ENCODE results near the gene PLBD2. TPM values are rescaled to one million over a fixed set of nuclear protein-coding genes. Genes with fewer than 3 reads are reported as not detected.

PLBD2 gene
- total and polyA plus RNA-seq, 4 donors: 12.1 to 31.2 (median 19.6) TPM

GRCh38 chr12:113397497-113398197 is 39.3 kb downstream of the PLBD2 start:
- DNase-seq (ENCODE audit: low spot score): no peak
- Histone ChIP-seq H3K4me1 (ENCODE audit: control insufficient read depth in 4 of 4, insufficient read depth in 4 of 4, low read length in 3 of 4) (peaks cover 0 to 8% (median 3%) of the 10 kb centered on the region in 4 donors), H3K27ac (ENCODE audit: low read depth in 1 of 2, low read length in 2 of 2) (no peak overlapping the region), H3K9me3 (ENCODE audit: control insufficient read depth in 4 of 4, low read length in 3 of 4) (no peaks in the 10 kb centered on the region), H3K4me3 (ENCODE audit: low read depth in 1 of 3, low read length in 3 of 3) (no peak overlapping the region), H3K36me3 (ENCODE audit: control insufficient read depth in 4 of 4, insufficient read depth in 3 of 4, low read depth in 1 of 4, low read length in 3 of 4) (peaks cover 0 to 47% (median 27%) of the 10 kb centered on the region in 4 donors), H3K9ac (ENCODE audit: low read depth in 1 of 2, low read length in 2 of 2) (no peak overlapping the region), H3K27me3 (ENCODE audit: control insufficient read depth in 4 of 4, insufficient read depth in 4 of 4, low read length in 3 of 4) (no peaks in the 10 kb centered on the region)
- WGBS: 81% methylated on average over 10 of the region's 10 CpGs
- TF ChIP-seq NR2F2 (IDR thresholded peaks at IDR 0.05) (no peak), FOXA1 (IDR thresholded peaks at IDR 0.05) (peak; percentile 22), SP1 (IDR thresholded peaks at IDR 0.05) (no peak), HNF4A (conservative IDR thresholded peaks at IDR 0.05) (peak in 1 of 2 donors; percentile 24), EGR1 (IDR thresholded peaks at IDR 0.05; ENCODE audit: low read depth in 2 of 2) (no peak), FOXA2 (IDR thresholded peaks at IDR 0.05) (no peak), RAD21 (IDR thresholded peaks at IDR 0.05) (no peak), MAX (IDR thresholded peaks at IDR 0.05) (no peak), RXRA (IDR thresholded peaks at IDR 0.05) (no peak), JUND (IDR thresholded peaks at IDR 0.05) (peak in 1 of 2 donors; percentile 40), ATF3 (IDR thresholded peaks at IDR 0.05) (no peak), YY1 (IDR thresholded peaks at IDR 0.05) (no peak)
- TF ChIP-seq, protein P1, sequence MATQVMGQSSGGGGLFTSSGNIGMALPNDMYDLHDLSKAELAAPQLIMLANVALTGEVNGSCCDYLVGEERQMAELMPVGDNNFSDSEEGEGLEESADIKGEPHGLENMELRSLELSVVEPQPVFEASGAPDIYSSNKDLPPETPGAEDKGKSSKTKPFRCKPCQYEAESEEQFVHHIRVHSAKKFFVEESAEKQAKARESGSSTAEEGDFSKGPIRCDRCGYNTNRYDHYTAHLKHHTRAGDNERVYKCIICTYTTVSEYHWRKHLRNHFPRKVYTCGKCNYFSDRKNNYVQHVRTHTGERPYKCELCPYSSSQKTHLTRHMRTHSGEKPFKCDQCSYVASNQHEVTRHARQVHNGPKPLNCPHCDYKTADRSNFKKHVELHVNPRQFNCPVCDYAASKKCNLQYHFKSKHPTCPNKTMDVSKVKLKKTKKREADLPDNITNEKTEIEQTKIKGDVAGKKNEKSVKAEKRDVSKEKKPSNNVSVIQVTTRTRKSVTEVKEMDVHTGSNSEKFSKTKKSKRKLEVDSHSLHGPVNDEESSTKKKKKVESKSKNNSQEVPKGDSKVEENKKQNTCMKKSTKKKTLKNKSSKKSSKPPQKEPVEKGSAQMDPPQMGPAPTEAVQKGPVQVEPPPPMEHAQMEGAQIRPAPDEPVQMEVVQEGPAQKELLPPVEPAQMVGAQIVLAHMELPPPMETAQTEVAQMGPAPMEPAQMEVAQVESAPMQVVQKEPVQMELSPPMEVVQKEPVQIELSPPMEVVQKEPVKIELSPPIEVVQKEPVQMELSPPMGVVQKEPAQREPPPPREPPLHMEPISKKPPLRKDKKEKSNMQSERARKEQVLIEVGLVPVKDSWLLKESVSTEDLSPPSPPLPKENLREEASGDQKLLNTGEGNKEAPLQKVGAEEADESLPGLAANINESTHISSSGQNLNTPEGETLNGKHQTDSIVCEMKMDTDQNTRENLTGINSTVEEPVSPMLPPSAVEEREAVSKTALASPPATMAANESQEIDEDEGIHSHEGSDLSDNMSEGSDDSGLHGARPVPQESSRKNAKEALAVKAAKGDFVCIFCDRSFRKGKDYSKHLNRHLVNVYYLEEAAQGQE (IDR thresholded peaks at IDR 0.05): peak; percentile 37
- TF ChIP-seq, protein P2, sequence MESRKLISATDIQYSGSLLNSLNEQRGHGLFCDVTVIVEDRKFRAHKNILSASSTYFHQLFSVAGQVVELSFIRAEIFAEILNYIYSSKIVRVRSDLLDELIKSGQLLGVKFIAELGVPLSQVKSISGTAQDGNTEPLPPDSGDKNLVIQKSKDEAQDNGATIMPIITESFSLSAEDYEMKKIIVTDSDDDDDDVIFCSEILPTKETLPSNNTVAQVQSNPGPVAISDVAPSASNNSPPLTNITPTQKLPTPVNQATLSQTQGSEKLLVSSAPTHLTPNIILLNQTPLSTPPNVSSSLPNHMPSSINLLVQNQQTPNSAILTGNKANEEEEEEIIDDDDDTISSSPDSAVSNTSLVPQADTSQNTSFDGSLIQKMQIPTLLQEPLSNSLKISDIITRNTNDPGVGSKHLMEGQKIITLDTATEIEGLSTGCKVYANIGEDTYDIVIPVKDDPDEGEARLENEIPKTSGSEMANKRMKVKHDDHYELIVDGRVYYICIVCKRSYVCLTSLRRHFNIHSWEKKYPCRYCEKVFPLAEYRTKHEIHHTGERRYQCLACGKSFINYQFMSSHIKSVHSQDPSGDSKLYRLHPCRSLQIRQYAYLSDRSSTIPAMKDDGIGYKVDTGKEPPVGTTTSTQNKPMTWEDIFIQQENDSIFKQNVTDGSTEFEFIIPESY (IDR thresholded peaks at IDR 0.05): peak; percentile 36

DNA sequence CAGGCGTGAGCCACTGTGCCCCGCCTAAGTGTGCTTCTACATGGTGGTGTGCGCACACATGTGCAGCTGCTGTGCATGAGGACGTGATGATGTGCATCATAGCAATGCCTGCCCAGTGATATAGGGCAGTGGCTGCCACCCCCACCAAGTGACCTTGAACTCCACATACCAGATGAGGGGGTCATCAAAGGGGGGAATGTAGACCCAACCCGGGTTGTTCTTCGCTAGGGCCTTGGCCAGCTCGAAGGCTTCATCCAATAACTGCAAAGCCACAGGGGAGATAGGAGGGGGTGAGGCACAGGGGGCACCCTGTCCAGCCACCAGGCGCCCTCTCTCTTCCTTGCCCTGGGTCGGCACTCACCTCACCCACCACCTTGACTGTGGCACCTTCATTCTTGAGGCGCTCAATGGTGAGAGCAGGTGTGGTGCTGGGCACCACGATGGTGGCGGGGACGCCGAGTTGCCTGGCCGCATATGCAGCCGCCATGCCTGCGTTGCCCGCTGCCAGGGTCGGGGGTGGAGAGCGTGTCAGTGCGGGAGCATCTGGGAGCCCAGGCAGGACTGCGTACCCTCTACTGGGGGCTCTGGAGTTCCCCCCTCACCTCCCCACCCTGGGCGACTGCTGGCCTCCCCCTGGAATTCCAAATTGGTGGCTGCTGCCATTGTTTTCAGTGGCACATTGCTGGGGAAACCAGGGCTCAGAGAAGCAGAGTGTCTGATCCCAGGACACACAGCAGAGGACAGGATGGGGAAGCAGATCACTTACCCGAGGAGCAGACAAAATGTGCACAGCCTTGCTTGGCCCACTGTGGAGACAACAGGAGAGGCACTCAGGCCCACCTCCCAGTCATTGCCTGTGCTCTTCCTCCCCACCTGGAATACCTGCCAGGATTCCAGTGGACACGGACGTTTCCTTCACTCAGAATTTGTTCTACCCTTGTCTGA is 40.2 kb downstream of the PLBD2 start:
- no peaks in the 10 kb centered on the region for H3K27me3 ChIP-seq (ENCODE audit: control insufficient read depth in 4 of 4, insufficient read depth in 4 of 4, low read length in 3 of 4)
- no peak for DNase-seq (ENCODE audit: low spot score)
- no peaks in the 10 kb centered on the region for H3K9me3 ChIP-seq (ENCODE audit: control insufficient read depth in 4 of 4, low read length in 3 of 4)
- no peak overlapping the region for H3K9ac ChIP-seq (ENCODE audit: low read depth in 1 of 2, low read length in 2 of 2)
- 86% methylated on average over 26 of the region's 26 CpGs for WGBS
- no peak overlapping the region for H3K4me3 ChIP-seq (ENCODE audit: low read depth in 1 of 3, low read length in 3 of 3)
- peaks cover 0 to 8% (median 3%) of the 10 kb centered on the region in 4 donors for H3K4me1 ChIP-seq (ENCODE audit: control insufficient read depth in 4 of 4, insufficient read depth in 4 of 4, low read length in 3 of 4)
- H3K27ac ChIP-seq (ENCODE audit: low read depth in 1 of 2, low read length in 2 of 2): no peak overlapping the region
- H3K36me3 ChIP-seq (ENCODE audit: control insufficient read depth in 4 of 4, insufficient read depth in 3 of 4, low read depth in 1 of 4, low read length in 3 of 4): peaks cover 0 to 46% (median 27%) of the 10 kb centered on the region in 4 donors
- no peak for TF ChIP-seq HNF4G (IDR thresholded peaks at IDR 0.05)
- no peak for TF ChIP-seq SP1 (IDR thresholded peaks at IDR 0.05)
- peak; percentile 26 for TF ChIP-seq FOXA2 (IDR thresholded peaks at IDR 0.05)
- peak; percentile 83 for TF ChIP-seq YY1 (IDR thresholded peaks at IDR 0.05)
- TF ChIP-seq TAF1 (conservative IDR thresholded peaks at IDR 0.05): no peak
- TF ChIP-seq, protein P2 (IDR thresholded peaks at IDR 0.05): no peak
- peak; percentile 11 for TF ChIP-seq MAX (IDR thresholded peaks at IDR 0.05)
- no peak for TF ChIP-seq RAD21 (IDR thresholded peaks at IDR 0.05)
- no peak for TF ChIP-seq GABPA (IDR thresholded peaks at IDR 0.05 in 1 of 2, conservative IDR thresholded peaks at IDR 0.05 in 1 of 2)
- no peak for TF ChIP-seq CTCF (IDR thresholded peaks at IDR 0.05; ENCODE audit: low read depth, low read length, missing input control)
